ENCODE data around the gene KLHL26.

DNA sequence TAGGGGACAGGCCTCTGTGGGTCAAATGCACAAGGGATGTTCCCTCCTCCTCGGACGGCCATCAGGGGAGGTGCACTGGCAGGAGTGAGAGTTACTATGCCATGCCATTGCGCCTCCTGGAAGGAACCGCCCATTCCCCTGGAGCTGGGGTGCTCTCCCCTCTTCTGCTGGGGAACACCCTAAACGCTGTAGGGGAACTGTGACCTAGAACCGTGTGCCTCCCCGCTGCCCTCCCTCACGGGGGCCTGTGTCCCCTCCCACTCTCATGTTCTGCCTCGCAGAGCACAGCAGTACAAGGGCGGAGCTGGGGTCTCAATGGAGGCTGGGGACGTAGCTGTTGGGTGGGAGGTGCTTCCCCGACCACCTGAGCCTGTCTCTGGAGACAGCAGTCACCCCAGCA, 29.5 kb downstream of the KLHL26 start:
- TF ChIP-seq, protein P1, sequence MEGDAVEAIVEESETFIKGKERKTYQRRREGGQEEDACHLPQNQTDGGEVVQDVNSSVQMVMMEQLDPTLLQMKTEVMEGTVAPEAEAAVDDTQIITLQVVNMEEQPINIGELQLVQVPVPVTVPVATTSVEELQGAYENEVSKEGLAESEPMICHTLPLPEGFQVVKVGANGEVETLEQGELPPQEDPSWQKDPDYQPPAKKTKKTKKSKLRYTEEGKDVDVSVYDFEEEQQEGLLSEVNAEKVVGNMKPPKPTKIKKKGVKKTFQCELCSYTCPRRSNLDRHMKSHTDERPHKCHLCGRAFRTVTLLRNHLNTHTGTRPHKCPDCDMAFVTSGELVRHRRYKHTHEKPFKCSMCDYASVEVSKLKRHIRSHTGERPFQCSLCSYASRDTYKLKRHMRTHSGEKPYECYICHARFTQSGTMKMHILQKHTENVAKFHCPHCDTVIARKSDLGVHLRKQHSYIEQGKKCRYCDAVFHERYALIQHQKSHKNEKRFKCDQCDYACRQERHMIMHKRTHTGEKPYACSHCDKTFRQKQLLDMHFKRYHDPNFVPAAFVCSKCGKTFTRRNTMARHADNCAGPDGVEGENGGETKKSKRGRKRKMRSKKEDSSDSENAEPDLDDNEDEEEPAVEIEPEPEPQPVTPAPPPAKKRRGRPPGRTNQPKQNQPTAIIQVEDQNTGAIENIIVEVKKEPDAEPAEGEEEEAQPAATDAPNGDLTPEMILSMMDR (IDR thresholded peaks at IDR 0.05): no peak
- TF ChIP-seq POLR2A (IDR thresholded peaks at IDR 0.05): no peak
